Spleen (tissue), 11 donors: Measurements from ENCODE around the gene CXCL1. TPM values are rescaled to one million over a fixed set of nuclear protein-coding genes. Genes with fewer than 3 reads are reported as not detected.

Source experiments
- DNase-seq: peaks from one replicate; pipeline ENCODE4 v3.0.0-alpha.2; 2020
- H3K27ac ChIP-seq, 8 donors: fragments of 200-600 bp; sonication (generic) in 7 of 8; 1 replicate in 4 of 8; 2 replicates in 4 of 8; pipeline versions ENCODE4 v1.5.0 to v1.8.0; 2016 to 2021; ENCODE audit warnings: inconsistent platforms in 4 of 8, mild to moderate bottlenecking in 4 of 8, moderate library complexity in 1 of 8
- H3K27me3 ChIP-seq, 7 donors: fragments of 200-600 bp; sonication (generic) in 6 of 7; replicated peaks in 1 of 7; 1 replicate in 4 of 7; 2 replicates in 3 of 7; pipeline versions ENCODE4 v1.5.0 to v1.8.0; 2016 to 2021; ENCODE audit warnings: inconsistent platforms in 3 of 7, mild to moderate bottlenecking in 1 of 7
- H3K36me3 ChIP-seq, 6 donors: fragments of 200-600 bp; sonication (generic) in 5 of 6; 1 replicate in 4 of 6; 2 replicates in 2 of 6; pipeline versions ENCODE4 v1.5.0 to v1.8.0; 2016 to 2021; ENCODE audit warnings: inconsistent platforms in 2 of 6
- H3K4me1 ChIP-seq, 6 donors: fragments of 200-600 bp; sonication (generic) in 5 of 6; 1 replicate in 3 of 6; 2 replicates in 3 of 6; pipeline versions ENCODE4 v1.5.0 to v1.8.0; 2016 to 2021; ENCODE audit warnings: inconsistent platforms in 3 of 6
- H3K4me3 ChIP-seq, 8 donors: fragments of 200-600 bp; sonication (generic) in 7 of 8; 1 replicate in 4 of 8; 2 replicates in 4 of 8; pipeline versions ENCODE4 v1.5.0 to v1.8.0; 2016 to 2021; ENCODE audit warnings: inconsistent platforms in 4 of 8, mild to moderate bottlenecking in 4 of 8, moderate library complexity in 2 of 8
- H3K9me3 ChIP-seq, 8 donors: fragments of 200-600 bp; sonication (generic) in 7 of 8; 1 replicate in 4 of 8; 2 replicates in 4 of 8; pipeline versions ENCODE4 v1.5.0 to v1.8.0; 2016 to 2021; ENCODE audit warnings: inconsistent platforms in 4 of 8
- POLR2A ChIP-seq, 3 donors: fragments of 450-650 bp; IDR thresholded peaks; one replicate each; pipeline ENCODE4 v1.5.1; 2017; ENCODE audit warnings: antibody characterized with exemption in 3 of 3, mild to moderate bottlenecking in 1 of 3
- POLR2AphosphoS5 ChIP-seq, 3 donors: sonication (generic); formaldehyde crosslinking; IDR thresholded peaks; one replicate each; pipeline ENCODE4 v1.5.1; 2017; ENCODE audit warnings: antibody characterized with exemption in 3 of 3
- WGBS, 5 donors: extraction: QIAGEN DNeasy Blood & Tissue Kit in 3 of 5; methylation state at CpG; one replicate each; pipeline versions ENCODE4 v1.1.5 to v1.1.7; 2013 to 2018; 5-methylcytosine and 5-hydroxymethylcytosine counted together
- intact Hi-C: fragments of 100-400 bp; cut with DNase I; formaldehyde crosslinking; loops from one replicate; pipeline ENCODE4 v1.15.0; 2023; ENCODE audit warnings: low total_unique reads
- polyA plus RNA-seq, 3 donors: library from polyadenylated mRNA; stranded (reverse); fragments of 200-250 nt; gene quantifications; one replicate each; pipeline ENCODE4 v1.2.1, GENCODE V29; 2013
- total RNA-seq, 7 donors: library from RNA; depleted of rRNA in 3 of 7; stranded (reverse); fragments of >200 nt in 3 of 7; fragmentation: NEBNext Ultra II Directional in 4 of 7; extraction: Animal tissue kit (Norgen Biotek cat#: 25700) in 4 of 7; gene quantifications; one replicate each; pipeline versions ENCODE4 v1.1.0 to v1.2.1, GENCODE V29; 2016 to 2021
- TF ChIP-seq, protein P1 (sequence below), 11 experiments: fragments of 200-600 bp in 7 of 11; fragments of 450-650 bp in 4 of 11; sonication (generic) in 4 of 11; IDR thresholded peaks in 8 of 11; conservative IDR thresholded peaks in 3 of 11; 1 replicate in 7 of 11; 2 replicates in 4 of 11; pipeline versions ENCODE4 v1.4.0 to v1.8.0; 2016 to 2021; ENCODE audit warnings: antibody characterized with exemption in 11 of 11, inconsistent platforms in 4 of 11, mild to moderate bottlenecking in 1 of 11
- donor health status: healthy with polysubstance abuse.
- donor health status: DM: no; HTN: no; CAD: no; lungs with moderate emphysema.
- donor health status: DM: no; HTN: no; CAD: no.
- donor health status: Bipolar disorder and iron deficiency.
- donor health status: healthy.
- donor health status: DM: no; HTN: no; CAD: no.
- donor health status: DM: yes; HTN: yes; CAD: no.

Gene CXCL1
- total and polyA plus RNA-seq, 10 donors: 40.9 to 208 (median 154) TPM

GRCh38 chr4:73822812-73823504, 46.2 kb upstream of the CXCL1 start:
- no peak for DNase-seq
- intact Hi-C loops: no loop called here

GRCh38 chr4:73823760-73824159, 45.4 kb upstream of the CXCL1 start:
- no peak for TF ChIP-seq POLR2A (IDR thresholded peaks at IDR 0.05)
- TF ChIP-seq POLR2AphosphoS5 (IDR thresholded peaks at IDR 0.05): no peak
- TF ChIP-seq, protein P1, sequence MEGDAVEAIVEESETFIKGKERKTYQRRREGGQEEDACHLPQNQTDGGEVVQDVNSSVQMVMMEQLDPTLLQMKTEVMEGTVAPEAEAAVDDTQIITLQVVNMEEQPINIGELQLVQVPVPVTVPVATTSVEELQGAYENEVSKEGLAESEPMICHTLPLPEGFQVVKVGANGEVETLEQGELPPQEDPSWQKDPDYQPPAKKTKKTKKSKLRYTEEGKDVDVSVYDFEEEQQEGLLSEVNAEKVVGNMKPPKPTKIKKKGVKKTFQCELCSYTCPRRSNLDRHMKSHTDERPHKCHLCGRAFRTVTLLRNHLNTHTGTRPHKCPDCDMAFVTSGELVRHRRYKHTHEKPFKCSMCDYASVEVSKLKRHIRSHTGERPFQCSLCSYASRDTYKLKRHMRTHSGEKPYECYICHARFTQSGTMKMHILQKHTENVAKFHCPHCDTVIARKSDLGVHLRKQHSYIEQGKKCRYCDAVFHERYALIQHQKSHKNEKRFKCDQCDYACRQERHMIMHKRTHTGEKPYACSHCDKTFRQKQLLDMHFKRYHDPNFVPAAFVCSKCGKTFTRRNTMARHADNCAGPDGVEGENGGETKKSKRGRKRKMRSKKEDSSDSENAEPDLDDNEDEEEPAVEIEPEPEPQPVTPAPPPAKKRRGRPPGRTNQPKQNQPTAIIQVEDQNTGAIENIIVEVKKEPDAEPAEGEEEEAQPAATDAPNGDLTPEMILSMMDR (IDR thresholded peaks at IDR 0.05 in 8 of 11, conservative IDR thresholded peaks at IDR 0.05 in 3 of 11): no peak
- no peak for DNase-seq
- intact Hi-C loops: no loop called here
- Histone ChIP-seq H3K27ac (peak overlapping the region in 2 of 8 donors; percentile 31 to 42), H3K36me3 (no peaks in the 10 kb centered on the region), H3K4me3 (no peak overlapping the region), H3K4me1 (peaks cover 0 to 5% (median 0%) of the 10 kb centered on the region in 6 donors), H3K27me3 (no peaks in the 10 kb centered on the region), H3K9me3 (peaks cover 0 to 8% (median 0%) of the 10 kb centered on the region in 8 donors)

More at GRCh38 chr4:73822812-73823504, 46.2 kb upstream of the CXCL1 start:
- H3K4me3 ChIP-seq: no peak overlapping the region
- H3K4me1 ChIP-seq: peaks cover 0 to 5% (median 0%) of the 10 kb centered on the region in 6 donors
- H3K9me3 ChIP-seq: peaks cover 0 to 8% (median 0%) of the 10 kb centered on the region in 8 donors
- TF ChIP-seq POLR2A (IDR thresholded peaks at IDR 0.05) (no peak), POLR2AphosphoS5 (IDR thresholded peaks at IDR 0.05) (no peak)
- TF ChIP-seq, protein P1 (IDR thresholded peaks at IDR 0.05 in 8 of 11, conservative IDR thresholded peaks at IDR 0.05 in 3 of 11): no peak
- H3K27me3 ChIP-seq: no peaks in the 10 kb centered on the region
- H3K36me3 ChIP-seq: no peaks in the 10 kb centered on the region
- H3K27ac ChIP-seq: peak overlapping the region in 3 of 8 donors; percentile 31 to 42 (median 40)

- intact Hi-C loops: no loop called here
- no peak for DNase-seq
These were observed 40.2 kb upstream of the CXCL1 start for GRCh38 chr4:73828956-73829355.

DNA sequence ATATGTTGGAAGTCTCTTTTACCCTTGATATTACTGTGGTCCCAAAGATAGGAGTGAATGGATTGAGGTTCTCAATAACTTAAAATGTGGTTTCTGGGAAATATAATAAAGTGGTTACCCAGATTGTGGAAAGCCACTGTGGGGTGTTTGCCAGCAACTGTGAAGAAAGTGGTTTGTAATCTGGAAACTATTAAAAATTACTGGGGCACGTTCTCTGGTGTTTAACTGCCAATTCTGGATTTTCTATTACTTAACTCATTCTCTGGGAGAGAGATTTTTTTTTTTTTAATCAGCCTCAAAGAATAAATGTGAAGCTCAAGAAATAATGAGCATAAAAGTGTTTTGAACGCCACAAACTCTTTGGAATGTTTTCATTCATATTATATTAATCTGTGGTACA, 37.6 kb upstream of the CXCL1 start:
- 60 to 83% (median 73%) methylated on average over 2 of the region's 2 CpGs for WGBS, 5 donors
- TF ChIP-seq, protein P1 (IDR thresholded peaks at IDR 0.05 in 8 of 11, conservative IDR thresholded peaks at IDR 0.05 in 3 of 11): no peak
- TF ChIP-seq POLR2A (IDR thresholded peaks at IDR 0.05) (no peak), POLR2AphosphoS5 (IDR thresholded peaks at IDR 0.05) (no peak)

More at GRCh38 chr4:73828956-73829355, 40.2 kb upstream of the CXCL1 start:
- H3K9me3 ChIP-seq: peaks cover 0 to 8% (median 0%) of the 10 kb centered on the region in 8 donors
- TF ChIP-seq, protein P1 (IDR thresholded peaks at IDR 0.05 in 8 of 11, conservative IDR thresholded peaks at IDR 0.05 in 3 of 11): no peak
- TF ChIP-seq POLR2AphosphoS5 (IDR thresholded peaks at IDR 0.05): no peak
- H3K27me3 ChIP-seq: no peaks in the 10 kb centered on the region
- WGBS, 5 donors: 25 to 38% (median 28%) methylated on average over 3 of the region's 3 CpGs
- H3K27ac ChIP-seq: peak overlapping the region in 3 of 8 donors; percentile 1 to 16 (median 5)
- H3K4me1 ChIP-seq: no peaks in the 10 kb centered on the region
- H3K4me3 ChIP-seq: no peak overlapping the region
- no peaks in the 10 kb centered on the region for H3K36me3 ChIP-seq

More for the DNA sequence above, 37.6 kb upstream of the CXCL1 start:
- Histone ChIP-seq H3K4me1 (peaks cover 0 to 5% (median 0%) of the 10 kb centered on the region in 6 donors), H3K9me3 (peaks cover 0 to 10% (median 0%) of the 10 kb centered on the region in 8 donors), H3K27ac (no peak overlapping the region), H3K27me3 (peaks cover 0 to 5% (median 0%) of the 10 kb centered on the region in 7 donors), H3K4me3 (no peak overlapping the region), H3K36me3 (no peaks in the 10 kb centered on the region)
- intact Hi-C loops: no loop called here
- DNase-seq: no peak
